ENCODE results near the gene GTPBP3. TPM values are rescaled to one million over a fixed set of nuclear protein-coding genes. Genes with fewer than 3 reads are reported as not detected.

Gene GTPBP3
- total and polyA plus RNA-seq, 12 donors: 8.0 to 12.8 (median 9.8) TPM

- Histone ChIP-seq H3K36me3 (peaks cover 0 to 47% (median 14%) of the 10 kb centered on the region in 9 donors), H3K4me3 (no peak overlapping the region), H3K27me3 (peaks cover 0 to 16% (median 0%) of the 10 kb centered on the region in 7 donors), H3K27ac (no peak overlapping the region), H3K4me1 (peaks cover 0 to 21% (median 0%) of the 10 kb centered on the region in 9 donors), H3K9me3 (no peaks in the 10 kb centered on the region)
- no peak for TF ChIP-seq CTCF (IDR thresholded peaks at IDR 0.05)
- intact Hi-C loops (cut with DNase I): no loop called here
- no peak for DNase-seq
- 97% methylated on average over 20 of the region's 20 CpGs for WGBS, 2 donors
- no peak for ATAC-seq
Measured at GRCh38 chr19:17325133-17325532, 12.2 kb upstream of the GTPBP3 start.

GRCh38 chr19:17325881-17326594, 11.3 kb upstream of the GTPBP3 start:
- DNase-seq: no peak
- no peak overlapping the region for H3K27ac ChIP-seq
- H3K9me3 ChIP-seq: no peaks in the 10 kb centered on the region
- intact Hi-C loops (cut with DNase I): no loop called here
- 78 to 81% methylated on average over 17 of the region's 17 CpGs for WGBS, 2 donors
- H3K4me3 ChIP-seq: no peak overlapping the region
- peaks cover 0 to 25% (median 0%) of the 10 kb centered on the region in 7 donors for H3K27me3 ChIP-seq
- peaks cover 0 to 21% (median 0%) of the 10 kb centered on the region in 9 donors for H3K4me1 ChIP-seq
- peaks cover 0 to 45% (median 6%) of the 10 kb centered on the region in 9 donors for H3K36me3 ChIP-seq
- no peak for TF ChIP-seq CTCF (IDR thresholded peaks at IDR 0.05)
- no peak for ATAC-seq

- no peak overlapping the region for H3K4me3 ChIP-seq
- 75 to 78% methylated on average over 11 of the region's 11 CpGs for WGBS, 2 donors
- ATAC-seq: no peak
- H3K9me3 ChIP-seq: no peaks in the 10 kb centered on the region
- peaks cover 0 to 28% (median 0%) of the 10 kb centered on the region in 7 donors for H3K27me3 ChIP-seq
- TF ChIP-seq CTCF (IDR thresholded peaks at IDR 0.05): no peak
- peaks cover 0 to 21% (median 0%) of the 10 kb centered on the region in 9 donors for H3K4me1 ChIP-seq
- no peak overlapping the region for H3K27ac ChIP-seq
- peaks cover 0 to 39% (median 2%) of the 10 kb centered on the region in 9 donors for H3K36me3 ChIP-seq
- DNase-seq: no peak
- intact Hi-C loops (cut with DNase I): no loop called here
Measured at GRCh38 chr19:17326595-17326966, 10.8 kb upstream of the GTPBP3 start.

GRCh38 chr19:17327068-17327653, 10.2 kb upstream of the GTPBP3 start:
- Histone ChIP-seq H3K9me3 (no peaks in the 10 kb centered on the region), H3K4me3 (no peak overlapping the region), H3K36me3 (peaks cover 0 to 33% (median 0%) of the 10 kb centered on the region in 9 donors), H3K27me3 (peaks cover 0 to 28% (median 0%) of the 10 kb centered on the region in 7 donors), H3K27ac (no peak overlapping the region), H3K4me1 (peaks cover 0 to 21% (median 0%) of the 10 kb centered on the region in 9 donors)
- DNase-seq (no peak), ATAC-seq (peak in 1 of 8 donors; percentile 2)
- TF ChIP-seq CTCF (IDR thresholded peaks at IDR 0.05): no peak
- 93 to 96% methylated on average over 21 to 27 of the region's 27 CpGs for WGBS, 2 donors
- intact Hi-C loops (cut with DNase I): no loop called here
